Measurements from ENCODE around the gene RASSF4. TPM values are rescaled to one million over a fixed set of nuclear protein-coding genes. Genes with fewer than 3 reads are reported as not detected.

RASSF4 gene
- polyA plus RNA-seq, 1 donor = 78.0 TPM

- no peak for DNase-seq (ENCODE audit: low read depth)
Observed at GRCh38 chr10:44928462-44928861, 31.1 kb upstream of the RASSF4 start.

GRCh38 chr10:44929356-44930255 lies 30.0 kb upstream of the RASSF4 start:
- no peak for DNase-seq (ENCODE audit: low read depth)

- no peak for DNase-seq (ENCODE audit: low read depth)
Observed at GRCh38 chr10:44930904-44931620, 28.5 kb upstream of the RASSF4 start.

- no peak for DNase-seq (ENCODE audit: low read depth)
Observed at GRCh38 chr10:44931621-44932516, 27.7 kb upstream of the RASSF4 start.

GRCh38 chr10:44932517-44933450 lies 26.8 kb upstream of the RASSF4 start:
- no peak for DNase-seq (ENCODE audit: low read depth)

GRCh38 chr10:44933451-44934321 lies 25.9 kb upstream of the RASSF4 start:
- DNase-seq (ENCODE audit: low read depth) = no peak

GRCh38 chr10:44934416-44935200 lies 25.0 kb upstream of the RASSF4 start:
- DNase-seq (ENCODE audit: low read depth) = no peak

GRCh38 chr10:44935201-44935965 lies 24.2 kb upstream of the RASSF4 start:
- no peak for DNase-seq (ENCODE audit: low read depth)

- no peak for DNase-seq (ENCODE audit: low read depth)
Observed at GRCh38 chr10:44935966-44936295, 23.7 kb upstream of the RASSF4 start.

- no peak for DNase-seq (ENCODE audit: low read depth)
Observed at GRCh38 chr10:44936314-44936975, 23.2 kb upstream of the RASSF4 start.

- DNase-seq (ENCODE audit: low read depth) = no peak
Observed at GRCh38 chr10:44937196-44938005, 22.2 kb upstream of the RASSF4 start.

GRCh38 chr10:44938956-44939355 lies 20.6 kb upstream of the RASSF4 start:
- DNase-seq (ENCODE audit: low read depth) = no peak

- DNase-seq (ENCODE audit: low read depth) = no peak
Observed at GRCh38 chr10:44939691-44940401, 19.8 kb upstream of the RASSF4 start.

GRCh38 chr10:44944354-44944753 lies 15.2 kb upstream of the RASSF4 start:
- no peak for DNase-seq (ENCODE audit: low read depth)

GRCh38 chr10:44946205-44946604 lies 13.4 kb upstream of the RASSF4 start:
- DNase-seq (ENCODE audit: low read depth) = no peak
